ENCODE measurements around the gene SRF.
"Not testable (repeated sequence)": the region's sequence is repeated elsewhere in the genome, so short reads cannot be mapped to it uniquely, and the experiment has no call there.

Gene SRF

DNA sequence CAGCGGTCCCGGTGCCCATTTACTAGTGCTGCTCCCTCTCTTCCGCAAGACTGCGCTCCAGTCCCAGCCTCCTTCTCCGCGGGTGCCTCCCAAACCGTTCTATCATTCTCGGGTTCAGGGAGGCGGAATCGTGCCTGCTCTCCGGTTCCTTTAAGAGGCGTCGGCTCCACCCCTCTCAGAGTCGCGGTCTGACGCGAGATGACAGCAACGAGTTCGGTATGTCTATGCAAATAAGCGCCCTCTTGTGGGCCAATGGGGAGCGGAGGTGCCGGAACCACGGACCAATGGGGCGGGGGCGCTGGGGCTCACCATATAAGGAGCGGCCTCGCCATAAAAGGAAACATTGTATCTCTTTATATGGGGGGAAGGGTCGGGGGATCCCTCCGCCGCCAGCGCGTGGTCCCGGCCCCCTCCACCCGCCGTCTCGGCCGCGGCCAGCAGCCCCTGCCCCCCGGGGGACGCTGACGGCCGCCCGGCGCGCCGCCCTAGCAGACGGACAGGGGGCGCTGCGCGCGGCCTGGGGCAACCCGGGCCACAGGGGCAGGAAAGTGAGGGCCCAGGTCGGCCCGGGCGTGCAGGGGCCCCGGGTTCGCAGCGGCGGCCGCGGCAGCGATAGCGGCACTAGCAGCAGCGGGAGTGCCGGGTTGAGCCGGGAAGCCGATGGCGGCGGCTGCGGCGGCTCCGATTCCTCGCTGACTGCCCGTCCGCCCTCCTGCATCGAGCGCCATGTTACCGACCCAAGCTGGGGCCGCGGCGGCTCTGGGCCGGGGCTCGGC is at the start of gene SRF:
Gene SRF, plus strand, starts transcription at position 339 of the 776 bp plus-strand sequence. Its CDS starts 388 bp downstream, at position 727.
- peak; percentile 99 for DNase-seq

- DNase-seq: no peak
Observed at GRCh38 chr6:43122146-43122545, 48.9 kb upstream of the SRF start.

DNA sequence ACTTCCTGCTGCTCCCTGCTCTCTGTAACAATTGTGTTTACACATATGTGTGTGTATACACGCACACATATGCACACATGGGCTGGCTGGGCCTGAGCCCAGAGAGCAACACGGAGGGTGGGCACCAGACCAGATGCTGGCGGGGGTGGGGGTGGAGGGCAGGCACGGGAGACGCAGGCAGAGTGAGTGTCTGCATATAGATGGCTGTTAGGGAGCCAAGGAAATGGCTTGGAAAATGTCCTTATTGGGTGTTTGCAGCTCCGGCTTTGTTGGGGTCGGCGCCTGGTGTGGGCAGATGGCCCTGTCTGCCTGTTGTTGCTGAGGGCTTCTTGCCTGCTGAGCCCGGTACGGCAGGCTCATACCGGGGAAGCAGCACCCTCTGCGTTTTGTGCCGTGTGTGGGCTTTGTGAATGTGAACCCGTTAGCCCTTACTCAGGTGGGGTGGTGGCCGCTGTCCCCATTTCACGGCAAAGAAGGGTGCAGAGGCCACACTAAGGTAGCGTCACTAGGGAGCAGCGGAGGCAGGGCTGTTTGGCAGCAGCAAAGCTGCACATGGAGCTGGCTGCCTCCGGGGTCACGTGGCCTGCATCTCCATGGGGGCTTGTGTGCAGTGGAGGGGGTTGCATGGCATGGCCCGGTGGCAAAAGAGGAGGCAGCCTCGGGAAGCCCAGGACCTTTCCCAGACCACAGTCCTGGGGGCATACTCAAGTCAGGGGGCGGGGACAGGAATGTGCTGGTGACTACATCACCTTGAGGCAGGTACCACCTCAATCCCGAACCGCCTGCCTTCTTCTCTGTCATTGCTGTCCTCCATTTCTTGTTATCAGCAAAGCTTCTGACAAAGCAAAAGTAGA is 47.4 kb upstream of the SRF start:
- no peak for DNase-seq

DNA sequence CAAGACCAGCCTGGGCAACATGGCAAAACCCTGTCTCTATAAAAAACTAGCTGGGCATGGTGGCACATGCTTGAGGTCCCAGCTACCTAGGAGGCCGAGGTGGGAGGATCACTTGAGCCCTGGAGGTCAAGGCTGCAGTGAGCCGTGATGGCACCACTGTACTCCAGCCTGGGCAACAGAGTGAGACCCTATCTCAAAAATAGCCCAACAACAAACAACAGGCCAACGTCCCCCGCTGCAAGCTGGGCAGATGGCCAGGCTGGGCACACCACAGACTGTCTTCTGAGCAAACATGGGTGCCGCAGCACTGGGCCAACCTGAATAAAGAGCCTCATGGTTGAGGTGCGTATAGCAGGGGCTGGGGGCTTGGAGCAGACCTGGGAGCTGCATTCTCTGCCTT is 46.6 kb upstream of the SRF start:
- DNase-seq: no peak

DNA sequence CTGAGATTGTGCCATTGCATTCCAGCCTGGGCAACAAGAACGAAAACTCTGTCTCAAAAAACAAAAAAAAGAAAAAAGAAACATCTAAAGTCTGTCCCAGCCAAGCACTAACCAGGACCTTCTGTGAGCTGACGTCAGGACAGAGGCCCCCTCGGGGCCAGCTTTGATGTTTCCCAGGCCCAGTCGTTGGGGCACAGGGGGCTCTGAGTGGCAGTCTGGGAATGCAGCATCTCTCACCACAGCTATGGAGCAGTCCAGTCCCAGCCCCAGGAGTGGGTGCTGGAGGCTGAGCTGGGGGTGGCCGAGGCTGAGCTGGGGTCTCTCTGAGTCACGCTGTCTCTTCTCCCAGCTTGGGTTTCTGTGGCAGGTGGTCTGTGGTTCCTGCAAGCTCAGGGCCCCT is 46.0 kb upstream of the SRF start:
- no peak for DNase-seq

DNA sequence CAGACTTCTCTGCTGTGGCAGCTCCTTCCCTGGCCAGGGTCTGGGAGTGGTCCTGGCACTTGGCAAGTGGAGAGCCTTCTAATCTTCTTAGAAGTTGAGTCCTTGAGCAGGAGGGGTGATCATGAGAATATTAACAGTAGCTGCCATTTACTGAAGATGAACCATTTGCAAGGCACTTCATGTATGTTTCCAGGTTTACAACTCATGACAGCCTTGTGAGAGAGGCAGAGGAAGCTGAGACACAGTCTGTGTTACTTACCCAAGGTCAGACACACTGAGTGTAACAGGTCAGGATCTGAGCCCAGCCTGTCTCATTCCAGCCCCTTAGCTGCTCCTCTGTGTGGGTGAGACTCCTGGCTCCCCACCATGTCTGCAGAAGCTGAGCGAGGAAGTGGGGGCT is 45.5 kb upstream of the SRF start:
- no peak for DNase-seq

- no peak for DNase-seq
Observed at GRCh38 chr6:43127180-43127579, 43.9 kb upstream of the SRF start.

- DNase-seq: no peak
Observed at GRCh38 chr6:43127877-43128276, 43.2 kb upstream of the SRF start.

DNA sequence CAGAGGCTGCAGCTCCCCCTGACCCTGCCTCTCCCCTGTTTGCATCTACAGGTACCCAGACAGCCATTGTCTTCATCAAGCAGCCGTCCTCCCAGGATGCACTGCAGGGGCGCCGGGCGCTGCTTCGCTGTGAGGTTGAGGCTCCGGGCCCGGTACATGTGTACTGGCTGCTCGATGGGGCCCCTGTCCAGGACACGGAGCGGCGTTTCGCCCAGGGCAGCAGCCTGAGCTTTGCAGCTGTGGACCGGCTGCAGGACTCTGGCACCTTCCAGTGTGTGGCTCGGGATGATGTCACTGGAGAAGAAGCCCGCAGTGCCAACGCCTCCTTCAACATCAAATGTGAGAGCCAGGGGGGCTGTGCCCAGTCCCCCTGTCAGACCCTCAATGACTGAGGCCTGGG is 42.1 kb upstream of the SRF start:
- DNase-seq: no peak

- DNase-seq: peak; percentile 66
Observed at GRCh38 chr6:43129434-43130194, 41.5 kb upstream of the SRF start.

DNA sequence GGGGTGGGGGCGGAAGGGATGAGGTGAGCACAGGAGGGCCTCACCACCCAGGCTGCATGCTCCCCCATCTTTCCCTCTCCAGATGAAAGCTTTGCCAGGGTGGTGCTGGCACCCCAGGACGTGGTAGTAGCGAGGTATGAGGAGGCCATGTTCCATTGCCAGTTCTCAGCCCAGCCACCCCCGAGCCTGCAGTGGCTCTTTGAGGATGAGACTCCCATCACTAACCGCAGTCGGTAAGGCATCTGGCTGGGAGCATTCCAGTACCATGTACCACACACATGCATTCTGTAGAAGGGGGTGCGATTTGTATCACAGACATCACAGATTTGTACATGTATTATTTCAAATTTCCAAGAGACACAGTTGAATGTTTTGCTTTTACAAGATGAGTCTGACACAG is 40.6 kb upstream of the SRF start:
- DNase-seq: no peak

DNA sequence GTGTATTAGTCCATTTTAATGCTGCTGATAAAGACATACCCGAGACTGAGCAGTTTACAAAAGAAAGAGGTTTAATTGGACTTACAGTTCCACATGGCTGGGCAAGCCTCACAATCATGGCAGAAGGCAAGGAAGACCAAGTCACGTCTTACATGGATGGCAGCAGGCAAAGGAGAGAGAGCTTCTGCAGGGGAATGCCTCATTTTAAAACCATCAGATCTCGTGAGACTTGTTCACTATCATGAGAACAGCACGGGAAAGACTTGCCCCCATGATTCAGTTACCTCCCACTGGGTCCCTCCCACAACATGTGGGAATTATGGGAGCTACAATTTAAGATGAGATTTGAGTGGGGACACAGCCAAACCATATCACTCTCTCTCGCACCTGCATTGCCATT is 39.7 kb upstream of the SRF start:
- DNase-seq: not testable (repeated sequence)

GRCh38 chr6:43138267-43138666 is 32.8 kb upstream of the SRF start:
- DNase-seq: no peak

DNA sequence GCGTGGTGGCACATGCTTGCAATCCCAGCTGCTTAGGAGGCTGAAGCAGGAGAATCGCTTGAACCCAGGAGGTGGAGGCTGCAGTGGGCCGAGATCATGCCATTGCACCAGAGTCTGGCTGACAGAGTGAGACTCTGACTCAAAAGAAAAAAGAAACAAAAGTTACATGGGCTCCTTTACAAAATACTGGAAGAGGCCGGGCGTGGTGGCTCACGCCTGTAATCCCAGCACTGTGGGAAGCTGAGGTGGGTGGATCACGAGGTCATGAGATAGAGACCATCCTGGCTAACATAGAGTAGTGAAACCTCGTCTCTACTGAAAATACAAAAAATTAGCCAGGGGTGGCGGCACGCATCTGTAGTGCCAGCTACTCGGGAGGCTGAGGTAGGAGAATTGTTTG is 31.1 kb upstream of the SRF start:
- DNase-seq: not testable (repeated sequence)

- DNase-seq: no peak
Observed at GRCh38 chr6:43141644-43142043, 29.4 kb upstream of the SRF start.

GRCh38 chr6:43142101-43142500 is 29.0 kb upstream of the SRF start:
- DNase-seq: no peak

DNA sequence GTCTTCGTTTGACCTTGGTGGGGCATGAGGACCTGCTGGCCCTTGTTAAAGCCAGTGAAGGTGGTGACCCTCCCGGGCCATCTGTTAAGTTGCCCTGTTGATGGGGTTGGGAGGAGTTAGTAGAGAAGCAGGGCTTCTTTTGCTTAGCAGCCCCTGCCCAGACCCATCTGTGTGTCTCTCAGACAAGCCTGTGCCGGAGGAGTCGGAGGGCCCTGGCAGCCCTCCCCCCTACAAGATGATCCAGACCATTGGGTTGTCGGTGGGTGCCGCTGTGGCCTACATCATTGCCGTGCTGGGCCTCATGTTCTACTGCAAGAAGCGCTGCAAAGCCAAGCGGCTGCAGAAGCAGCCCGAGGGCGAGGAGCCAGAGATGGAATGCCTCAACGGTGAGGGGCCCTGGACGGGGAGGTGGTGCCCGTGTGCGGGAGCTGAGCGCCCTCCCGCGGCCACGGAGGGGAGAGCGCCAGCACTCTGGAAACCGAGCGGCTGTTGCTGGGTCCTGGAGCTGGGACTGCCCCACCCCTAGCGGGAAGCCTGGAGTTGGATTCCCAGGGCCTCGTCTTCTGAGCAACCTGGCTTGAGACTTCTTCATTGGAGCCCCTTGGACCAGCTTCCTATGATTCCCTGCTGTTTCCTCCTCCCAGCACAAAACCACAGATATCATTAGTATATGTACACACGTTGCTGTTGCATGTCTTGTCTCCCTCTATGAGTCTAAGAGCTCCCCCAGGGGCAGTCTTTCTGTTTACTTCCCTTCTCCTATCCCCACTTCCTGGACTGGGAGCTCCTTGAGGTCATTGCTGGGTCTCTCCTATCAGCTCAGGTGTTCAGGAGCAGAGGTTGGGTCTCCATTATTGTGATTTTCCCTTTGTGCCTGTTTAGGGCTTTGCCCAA is 27.6 kb upstream of the SRF start:
- DNase-seq: peak; percentile 72

GRCh38 chr6:43144879-43145278 is 26.2 kb upstream of the SRF start:
- DNase-seq: no peak

DNA sequence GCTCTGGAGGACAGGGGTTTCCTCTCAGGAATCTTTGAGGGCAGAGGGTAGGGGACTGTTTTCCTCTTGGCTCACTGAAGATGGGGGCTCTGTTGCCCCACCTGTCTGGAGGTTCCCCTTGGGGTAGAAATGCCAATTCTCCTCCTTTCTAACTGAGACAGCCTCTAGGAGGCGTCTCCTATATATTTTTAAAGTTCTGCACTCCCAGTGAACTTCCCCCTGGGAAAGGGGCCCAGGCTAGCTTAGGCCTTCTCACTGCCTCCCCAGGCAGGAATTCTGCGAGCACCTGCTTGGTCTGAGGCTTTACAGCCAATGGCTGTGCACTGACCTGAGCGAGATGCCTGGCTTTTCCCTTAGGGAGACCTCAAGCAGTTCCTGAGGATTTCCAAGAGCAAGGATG is 24.8 kb upstream of the SRF start:
- no peak for DNase-seq

GRCh38 chr6:43146709-43147688 is 24.1 kb upstream of the SRF start:
- no peak for DNase-seq

Data from hematopoietic multipotent progenitor cell treated with erythropoietin and hydrocortisone succinate and interleukin-3 and kit ligand, for 8 days (in vitro differentiated cells).